ENCODE data around the gene INO80C.

GRCh38 chr18:35477974-35478373 lies 19.8 kb downstream of the INO80C start:
- TF ChIP-seq CTCF (IDR thresholded peaks at IDR 0.05) (no peak), EP300 (IDR thresholded peaks at IDR 0.05) (no peak), POLR2A (IDR thresholded peaks at IDR 0.05) (no peak)

Measured in sigmoid colon (tissue), 4 donors.